HEK293 (cell line): ENCODE results near the gene POU2AF3.

Experiments
- CTCF ChIP-seq: fragments of 450-650 bp; formaldehyde crosslinking; IDR thresholded peaks from 2 replicates; pipeline ENCODE4 v1.5.1; 2016; ENCODE audit warnings: missing biosample characterization, missing genetic modification characterization
- GLIS1 ChIP-seq: fragments of 450-650 bp; formaldehyde crosslinking; IDR thresholded peaks from 2 replicates; pipeline ENCODE4 v1.5.1; 2016; ENCODE audit warnings: missing biosample characterization, missing genetic modification characterization
- REST ChIP-seq: fragments of 450-650 bp; formaldehyde crosslinking; IDR thresholded peaks from 2 replicates; pipeline ENCODE4 v1.5.1; 2016; ENCODE audit warnings: missing biosample characterization, missing genetic modification characterization
- ZBTB26 ChIP-seq: fragments of 450-650 bp; formaldehyde crosslinking; optimal IDR thresholded peaks from 2 replicates; pipeline ENCODE3; 2016; ENCODE audit warnings: missing biosample characterization, mild to moderate bottlenecking, missing genetic modification characterization
- ZFP3 ChIP-seq: fragments of 450-650 bp; formaldehyde crosslinking; IDR thresholded peaks from 2 replicates; pipeline ENCODE4 v1.5.1; 2016; ENCODE audit warnings: low read depth, missing biosample characterization, missing genetic modification characterization
- ZFP41 ChIP-seq: fragments of 450-650 bp; formaldehyde crosslinking; IDR thresholded peaks from 2 replicates; pipeline ENCODE4 v1.5.1; 2016; ENCODE audit warnings: missing biosample characterization, missing genetic modification characterization, borderline replicate concordance
- ZNF132 ChIP-seq: fragments of 450-650 bp; formaldehyde crosslinking; IDR thresholded peaks from 2 replicates; pipeline ENCODE4 v1.5.1; 2017; ENCODE audit warnings: missing biosample characterization, missing genetic modification characterization, borderline replicate concordance
- ZNF280C ChIP-seq: fragments of 450-650 bp; formaldehyde crosslinking; IDR thresholded peaks from 2 replicates; pipeline ENCODE4 v1.5.1; 2016; ENCODE audit warnings: missing biosample characterization, missing genetic modification characterization
- ZNF37A ChIP-seq: fragments of 450-650 bp; IDR thresholded peaks from 2 replicates; pipeline ENCODE4 v1.5.1; 2018; ENCODE audit warnings: missing biosample characterization, missing genetic modification characterization
- ZNF433 ChIP-seq: fragments of 450-650 bp; formaldehyde crosslinking; IDR thresholded peaks from 2 replicates; pipeline ENCODE4 v1.5.1; 2016; ENCODE audit warnings: missing biosample characterization, missing genetic modification characterization, low read depth
- ZNF513 ChIP-seq: fragments of 450-650 bp; IDR thresholded peaks from 2 replicates; pipeline ENCODE4 v1.5.1; 2018; ENCODE audit warnings: missing biosample characterization, missing genetic modification characterization
- ZSCAN23 ChIP-seq: fragments of 450-650 bp; formaldehyde crosslinking; IDR thresholded peaks from 2 replicates; pipeline ENCODE4 v1.5.1; 2016; ENCODE audit warnings: missing biosample characterization, missing genetic modification characterization

- no peak for TF ChIP-seq CTCF (tag by site-specific recombination)
- no peak for TF ChIP-seq ZFP3 (tag by site-specific recombination)
- TF ChIP-seq ZSCAN23 (tag by site-specific recombination), result no peak
- TF ChIP-seq ZNF280C (tag by site-specific recombination), result no peak
- no peak for TF ChIP-seq ZFP41 (tag by site-specific recombination)
- TF ChIP-seq ZNF132, result no peak
- no peak for TF ChIP-seq GLIS1 (tag by site-specific recombination)
- no peak for TF ChIP-seq REST (tag by site-specific recombination)
- TF ChIP-seq ZNF37A (tag by site-specific recombination), result no peak
- no peak for TF ChIP-seq ZNF513 (tag by site-specific recombination)
- no peak for TF ChIP-seq ZBTB26 (tag by site-specific recombination)
- TF ChIP-seq ZNF433 (tag by site-specific recombination), result no peak
Measured at GRCh38 chr11:111312076-111312475, 13.7 kb downstream of the POU2AF3 start.
